H7 (cell line): ENCODE data around the gene ACTR1A. TPM values are rescaled to one million over a fixed set of nuclear protein-coding genes. Genes with fewer than 3 reads are reported as not detected.
"Not testable (repeated sequence)": the region's sequence is repeated elsewhere in the genome, so short reads cannot be mapped to it uniquely, and the experiment has no call there.

Source experiments
- DNase-seq: peaks from one replicate; pipeline ENCODE4 v3.0.0; 2012
- H3K27me3 ChIP-seq: 2 replicates; pipeline ENCODE4 v1.6.0; 2011; ENCODE audit warnings: mild to moderate bottlenecking, low read length; ENCODE audit not compliant: control insufficient read depth, insufficient read depth
- H3K36me3 ChIP-seq: replicated peaks from 2 replicates; pipeline ENCODE4 v1.5.1; 2011; ENCODE audit warnings: low read length; ENCODE audit not compliant: control insufficient read depth, insufficient read depth
- H3K4me3 ChIP-seq: 2 replicates; pipeline ENCODE4 v1.5.1; 2011; ENCODE audit warnings: low read depth, mild to moderate bottlenecking, control low read depth, low read length, moderate library complexity; ENCODE audit not compliant: insufficient read depth
- total RNA-seq: library from RNA; depleted of rRNA; stranded (reverse); fragments of >200 nt; shearing (Covaris generic); gene quantifications from 2 replicates; pipeline ENCODE4 v1.2.3, GENCODE V29; 2014

Gene ACTR1A
- total RNA-seq, 1 experiment from 2014 or later, result 180 TPM

DNA sequence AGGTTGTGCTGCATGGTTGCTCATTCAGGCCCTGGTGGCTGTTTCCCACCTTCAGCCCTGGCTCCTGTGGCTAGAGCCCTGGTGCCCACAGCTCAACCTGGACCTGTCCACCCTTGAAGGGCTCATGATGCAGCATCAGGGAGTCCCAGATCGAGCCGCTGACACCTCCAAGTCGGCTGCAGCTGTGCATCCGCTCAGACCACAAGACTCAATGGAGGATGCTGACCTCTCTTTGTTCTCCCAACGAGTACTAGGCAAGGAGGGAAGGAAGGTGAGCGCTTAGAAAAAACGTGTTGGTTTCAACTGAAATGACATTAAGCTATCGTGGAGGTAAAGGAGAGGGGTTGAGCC is 41.7 kb downstream of the ACTR1A start:
- Histone ChIP-seq H3K27me3 (peaks cover 2% of the 10 kb centered on the region; the same call in 1 of the 2 replicates), H3K36me3 (0 out of 2 replicates have a peak, but pooled peaks cover 1% of the 10 kb centered on the region), H3K4me3 (peak overlapping the region; percentile 23; the same call in 1 of the 2 replicates)
- DNase-seq, result no peak

DNA sequence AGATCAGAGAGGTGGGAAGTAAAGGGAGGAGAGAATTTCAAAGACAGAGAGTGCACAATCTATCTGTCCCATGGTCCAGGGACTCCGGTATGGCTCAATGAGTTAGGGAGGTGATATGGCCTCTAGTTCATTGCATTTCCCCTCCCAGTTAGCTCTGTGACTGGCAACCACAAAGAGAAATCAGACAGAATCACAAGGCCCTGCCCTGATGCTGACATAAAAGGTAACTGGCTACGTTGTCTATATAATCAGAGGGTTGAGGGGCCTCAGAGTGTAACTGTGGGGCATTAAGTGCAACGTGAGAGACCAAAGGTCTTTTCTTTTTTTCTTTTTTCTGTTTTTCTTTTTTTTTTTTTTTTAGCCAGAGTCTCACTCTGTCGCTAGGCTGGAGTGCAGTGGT is 43.9 kb downstream of the ACTR1A start:
- DNase-seq, result no peak
- peaks cover 2% of the 10 kb centered on the region; the same call in 1 of the 2 replicates for H3K27me3 ChIP-seq
- peaks cover 3% of the 10 kb centered on the region for H3K36me3 ChIP-seq
- no peak overlapping the region for H3K4me3 ChIP-seq

DNA sequence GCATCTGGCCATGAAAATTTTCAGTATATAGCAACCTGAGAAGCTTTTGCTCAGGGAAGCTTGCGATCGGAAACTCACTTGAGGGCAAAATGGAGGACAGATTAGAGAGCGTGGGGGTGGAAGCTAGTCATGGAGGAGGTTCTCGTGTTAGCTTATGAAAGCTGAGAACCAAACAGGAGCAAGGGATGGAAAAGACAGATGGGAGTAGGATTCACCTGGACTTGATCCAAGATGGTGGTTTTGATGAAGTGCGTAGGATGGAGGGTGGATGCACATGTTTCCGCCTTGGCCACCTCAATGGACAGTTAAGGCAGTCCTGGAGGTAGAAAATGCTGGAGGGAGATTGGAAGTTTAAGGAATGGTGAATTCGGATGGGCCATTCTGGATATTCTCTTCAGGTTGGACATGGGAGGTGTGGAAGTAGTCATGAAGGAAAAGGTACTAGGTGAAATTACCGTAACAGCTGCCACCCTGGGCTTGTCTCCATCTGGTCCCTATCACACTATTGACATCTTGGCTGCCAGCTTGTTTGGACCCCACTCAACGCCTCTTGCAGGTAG is 44.8 kb downstream of the ACTR1A start:
- Histone ChIP-seq H3K4me3 (no peak overlapping the region), H3K36me3 (peaks cover 5% of the 10 kb centered on the region), H3K27me3 (peaks cover under 1% of the 10 kb centered on the region; the same call in 1 of the 2 replicates)
- DNase-seq, result no peak

DNA sequence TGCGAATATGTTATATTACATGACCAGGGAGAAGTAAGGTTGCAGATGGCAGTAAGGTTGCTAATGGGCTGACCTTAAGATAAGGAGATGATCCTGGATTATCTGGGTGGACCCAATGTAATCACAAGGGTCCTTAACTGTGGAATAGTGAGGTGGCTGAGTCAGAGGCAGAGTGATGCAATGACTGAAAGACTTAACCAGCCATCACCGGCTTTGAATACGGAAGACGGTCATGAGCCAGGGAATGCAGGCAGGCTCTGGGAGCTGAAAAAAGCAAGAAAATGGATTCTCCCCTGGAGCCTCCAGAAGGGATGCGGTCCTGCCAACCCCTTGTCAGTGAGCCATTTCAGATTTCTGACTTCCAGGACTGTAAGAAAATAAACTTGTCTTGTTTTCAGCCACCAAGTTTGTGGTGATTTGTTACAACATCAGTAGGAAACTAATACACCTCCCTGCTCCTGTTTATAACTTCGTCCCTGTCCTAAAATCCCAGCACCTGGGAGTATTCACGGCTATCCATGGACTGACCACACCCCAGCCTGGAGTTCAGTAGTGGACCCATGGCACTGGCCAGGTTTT is 46.5 kb downstream of the ACTR1A start:
- Histone ChIP-seq H3K27me3 (no peaks in the 10 kb centered on the region; the same call in 1 of the 2 replicates), H3K4me3 (no peak overlapping the region), H3K36me3 (peaks cover 7% of the 10 kb centered on the region)
- no peak for DNase-seq

DNA sequence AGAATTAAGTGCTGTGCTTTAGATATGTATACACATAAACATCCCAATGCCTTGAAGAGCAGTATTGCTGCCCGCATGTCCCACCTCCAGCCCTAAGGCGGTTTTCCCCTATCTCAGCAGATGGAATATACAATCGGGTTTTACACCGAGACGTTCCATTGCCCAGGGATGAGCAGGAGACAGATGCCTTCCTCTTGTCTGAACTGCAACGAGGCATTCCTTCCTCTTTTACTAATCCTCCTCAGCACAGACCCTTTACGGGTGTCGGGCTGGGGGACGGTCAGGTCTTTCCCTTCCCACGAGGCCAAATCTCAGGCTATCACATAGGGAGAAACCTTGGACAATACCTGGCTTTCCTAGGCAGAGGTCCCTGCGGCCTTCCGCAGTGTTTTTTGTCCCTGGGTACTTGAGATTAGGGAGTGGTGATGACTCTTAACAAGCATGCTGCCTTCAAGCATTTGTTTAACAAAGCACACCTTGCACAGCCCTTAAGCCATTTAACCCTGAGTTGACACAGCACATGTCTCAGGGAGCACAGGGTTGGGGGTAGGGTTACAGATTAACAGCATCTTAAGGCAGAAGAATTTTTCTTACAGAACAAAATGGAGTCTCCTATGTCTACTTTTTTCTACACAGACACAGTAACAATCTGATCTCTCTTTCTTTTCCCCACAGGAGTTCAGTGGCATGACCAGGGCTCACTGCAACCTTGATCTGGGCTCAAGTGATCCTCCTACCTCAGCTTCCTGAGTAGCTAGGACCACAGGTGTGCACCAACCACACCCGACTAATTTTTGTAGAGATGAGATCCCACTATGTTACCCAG is 47.6 kb downstream of the ACTR1A start:
- H3K27me3 ChIP-seq, DNase-seq, H3K4me3 ChIP-seq: not testable (repeated sequence)

DNA sequence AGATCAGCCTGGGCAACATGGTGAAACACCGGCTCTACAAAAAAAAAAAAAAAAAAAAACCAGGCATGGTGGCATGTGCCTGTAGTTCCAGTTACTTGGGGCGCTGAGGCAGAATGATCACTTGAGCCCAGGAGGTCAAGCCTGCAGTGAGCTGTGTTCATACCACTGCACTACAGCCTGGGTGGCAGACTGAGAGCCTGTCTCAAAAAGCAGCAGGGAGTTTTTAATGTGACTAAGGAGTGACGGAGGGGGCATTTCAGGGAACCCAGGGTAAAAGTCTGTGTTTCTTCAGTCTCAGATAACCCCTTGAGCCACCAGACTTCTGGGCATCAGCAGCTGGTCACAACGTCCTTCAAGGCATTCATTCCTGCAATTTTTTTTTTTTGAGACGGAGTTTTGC is 49.0 kb downstream of the ACTR1A start:
- DNase-seq, result no peak
- H3K4me3 ChIP-seq, result no peak overlapping the region
- peaks cover 7% of the 10 kb centered on the region for H3K36me3 ChIP-seq
- no peaks in the 10 kb centered on the region; the same call in 1 of the 2 replicates for H3K27me3 ChIP-seq

More for the DNA sequence above, 47.6 kb downstream of the ACTR1A start:
- not testable (repeated sequence) for H3K36me3 ChIP-seq

DNA sequence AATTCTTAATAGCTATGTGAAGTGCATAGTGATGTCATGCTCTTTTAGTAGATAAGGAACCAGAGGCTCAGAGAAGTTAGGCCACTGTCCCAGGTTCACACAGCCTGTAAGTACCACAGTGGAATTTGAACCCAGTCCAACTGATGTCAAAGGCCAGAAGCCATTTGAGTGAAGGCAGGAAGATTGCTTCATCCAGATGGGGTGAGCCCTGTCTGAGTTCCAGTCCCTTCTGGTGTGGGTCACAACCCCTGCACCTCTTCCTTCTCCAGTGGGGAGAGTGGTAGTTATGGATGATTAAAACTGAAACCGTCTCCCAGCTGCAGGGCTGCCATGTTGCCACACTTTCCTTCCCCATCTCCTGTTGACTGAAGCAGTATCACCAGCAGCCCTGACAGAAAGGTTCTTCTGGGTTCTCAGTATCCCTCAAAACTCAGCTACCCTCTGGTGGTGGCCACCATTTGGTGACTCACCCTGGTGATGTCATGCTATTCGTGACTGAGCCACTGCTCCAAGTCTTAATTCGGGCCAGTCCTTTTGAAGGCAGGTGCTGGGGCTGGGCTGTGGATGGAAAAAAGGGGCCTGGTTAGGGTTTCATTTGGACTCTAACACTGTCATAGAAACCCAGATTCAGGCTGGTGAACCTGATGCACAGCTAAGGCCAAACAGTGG is 49.7 kb downstream of the ACTR1A start:
- no peaks in the 10 kb centered on the region; the same call in 1 of the 2 replicates for H3K27me3 ChIP-seq
- no peak overlapping the region for H3K4me3 ChIP-seq
- peaks cover 7% of the 10 kb centered on the region for H3K36me3 ChIP-seq
- no peak for DNase-seq

DNA sequence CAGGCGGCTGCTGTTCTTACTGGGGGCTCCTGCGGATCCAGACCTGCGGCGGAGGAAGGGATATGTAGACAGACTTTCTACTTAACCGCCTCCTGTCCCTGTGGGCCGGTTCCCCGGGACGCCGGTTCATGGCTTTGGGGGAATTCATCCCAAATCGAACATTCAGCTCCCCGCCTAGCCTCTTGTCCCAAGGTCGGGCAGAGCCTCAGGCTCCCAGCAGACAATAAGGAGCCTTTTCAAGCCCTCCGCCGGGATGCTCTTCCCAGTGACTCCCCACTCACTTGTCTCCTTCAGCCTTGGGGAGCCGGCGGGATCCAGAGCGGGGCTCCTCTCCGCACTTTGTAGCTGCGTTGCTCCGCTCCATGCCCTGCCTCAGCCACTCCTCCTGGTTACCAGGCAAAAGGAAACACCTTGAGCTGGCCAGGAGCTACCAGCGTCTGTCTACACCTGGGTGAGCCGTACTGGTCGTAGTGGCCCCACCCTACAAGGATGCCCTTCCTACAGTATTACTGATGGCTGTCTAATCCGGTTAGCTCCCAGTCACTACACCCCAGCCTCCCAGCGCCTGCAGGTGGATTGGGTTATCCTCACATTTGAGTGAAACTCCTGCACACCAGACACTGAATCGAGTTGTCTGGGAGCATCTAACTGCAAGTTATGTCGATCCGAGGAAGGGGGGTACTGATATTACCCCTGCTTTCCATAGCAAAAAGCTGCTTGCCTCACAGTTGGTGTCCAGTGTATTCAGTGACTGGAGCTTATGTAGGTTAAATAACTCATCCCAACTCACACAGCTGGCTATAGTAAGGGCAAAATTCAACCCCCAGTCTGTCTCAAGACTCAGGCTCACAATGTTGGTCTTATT is 51.2 kb downstream of the ACTR1A start, which contains the start of gene C10orf95:
TSS of gene C10orf95 (minus strand) at position 439 of the 865 bp plus-strand sequence. CDS start 450 bp downstream, outside the sequence.
- DNase-seq, result no peak
- Histone ChIP-seq H3K36me3 (peaks cover 6% of the 10 kb centered on the region), H3K4me3 (peak within 1 kb of the TSS; percentile 72), H3K27me3 (no peaks in the 10 kb centered on the region; the same call in 1 of the 2 replicates)

DNA sequence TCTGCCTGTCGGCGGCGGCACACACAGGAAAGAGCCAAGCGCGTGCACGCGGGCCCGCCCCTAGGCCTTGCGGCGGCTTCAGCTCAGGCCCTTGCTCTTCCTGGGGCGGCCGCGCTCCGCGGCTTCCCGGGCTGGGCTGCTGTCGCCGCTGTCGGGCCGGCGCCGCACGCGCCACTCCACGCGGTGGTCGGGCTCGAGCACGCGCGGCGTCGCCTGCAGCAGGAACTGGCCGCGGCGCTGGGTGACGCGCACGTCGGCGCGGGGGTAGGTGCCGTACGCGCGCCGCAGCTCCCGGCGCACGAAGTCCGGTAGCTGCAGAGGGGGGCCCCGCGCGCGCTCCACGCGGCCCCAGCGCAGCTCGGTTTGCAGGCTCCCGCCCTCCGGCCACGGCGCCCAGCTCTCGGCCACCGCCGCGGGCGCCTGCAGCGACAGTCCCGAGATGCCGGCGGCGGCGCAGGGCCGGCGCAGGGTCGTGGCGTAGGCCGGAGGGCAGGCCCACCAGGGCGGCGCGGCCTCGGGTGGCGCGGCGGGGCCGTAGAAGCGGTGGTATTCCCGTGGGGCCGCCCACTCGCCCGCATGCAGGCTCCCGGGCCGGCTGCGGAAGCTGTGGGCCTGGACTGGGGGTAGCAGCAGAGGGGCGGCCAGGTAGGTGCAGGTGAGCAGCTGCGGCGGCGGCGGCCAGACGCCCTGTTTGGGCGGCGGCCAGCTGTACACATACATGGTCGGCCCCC is 52.0 kb downstream of the ACTR1A start:
- Histone ChIP-seq H3K36me3 (peaks cover 6% of the 10 kb centered on the region), H3K27me3 (no peaks in the 10 kb centered on the region; the same call in 1 of the 2 replicates), H3K4me3 (peak overlapping the region; percentile 72)
- peak; percentile 91 for DNase-seq

DNA sequence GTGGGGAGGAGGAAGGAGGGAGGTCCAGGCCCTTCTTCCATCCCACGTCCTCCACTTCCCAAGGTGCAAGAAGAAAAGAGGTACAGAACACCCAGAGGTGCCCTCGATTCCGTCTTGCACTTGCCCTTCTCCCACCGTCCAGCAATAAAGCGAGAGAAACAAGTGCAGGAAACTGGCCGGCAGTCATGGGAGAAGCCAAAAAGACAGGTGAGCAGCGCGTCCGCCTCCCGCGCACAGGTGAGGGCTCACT is 52.5 kb downstream of the ACTR1A start:
- Histone ChIP-seq H3K36me3 (peaks cover 5% of the 10 kb centered on the region), H3K4me3 (peak overlapping the region; percentile 72)

DNA sequence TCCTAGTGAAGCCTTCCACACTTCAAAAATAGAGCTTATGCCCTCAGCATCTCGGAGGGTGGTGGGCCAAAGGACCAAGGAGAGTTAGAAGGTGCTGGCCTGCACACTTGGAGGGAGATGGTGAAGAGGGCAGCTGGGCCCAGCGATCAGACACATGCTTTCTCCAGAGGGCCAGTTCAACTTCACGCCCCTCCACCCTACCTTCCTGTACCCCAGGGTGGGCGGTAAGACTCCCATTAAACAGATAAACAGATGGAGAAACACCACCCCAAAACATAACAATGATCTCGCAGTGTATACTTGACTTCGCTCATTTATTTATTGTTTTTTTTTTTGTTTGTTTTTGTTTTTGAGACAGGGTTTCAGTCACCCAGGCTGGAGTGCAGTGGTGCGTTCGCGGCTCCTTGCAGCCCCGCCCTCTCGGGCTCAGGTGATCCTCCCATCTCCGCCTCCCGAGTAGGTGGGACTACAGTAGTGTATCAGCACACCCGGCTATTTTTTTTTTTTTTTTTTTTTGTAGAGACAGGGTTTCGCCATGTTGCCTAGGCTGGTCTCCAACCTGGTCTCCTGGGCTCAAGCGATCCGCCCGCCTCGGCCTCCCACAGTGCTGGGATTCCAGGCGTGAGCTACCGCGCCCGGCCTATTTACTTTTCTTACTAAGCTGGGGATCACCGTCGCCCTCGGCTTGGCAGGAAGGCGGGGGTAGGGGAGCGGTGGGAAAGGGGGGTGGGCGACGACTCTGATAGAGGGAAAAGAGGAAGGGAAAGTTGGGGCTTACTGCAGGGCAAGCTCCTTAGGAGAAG is 53.0 kb downstream of the ACTR1A start:
- Histone ChIP-seq H3K27me3 (no peaks in the 10 kb centered on the region; the same call in 1 of the 2 replicates), H3K4me3 (peak overlapping the region; percentile 72), H3K36me3 (peaks cover 5% of the 10 kb centered on the region)
- DNase-seq, result peak; percentile 76

More for the DNA sequence above, 52.5 kb downstream of the ACTR1A start:
- no peak for DNase-seq
- no peaks in the 10 kb centered on the region; the same call in 1 of the 2 replicates for H3K27me3 ChIP-seq

DNA sequence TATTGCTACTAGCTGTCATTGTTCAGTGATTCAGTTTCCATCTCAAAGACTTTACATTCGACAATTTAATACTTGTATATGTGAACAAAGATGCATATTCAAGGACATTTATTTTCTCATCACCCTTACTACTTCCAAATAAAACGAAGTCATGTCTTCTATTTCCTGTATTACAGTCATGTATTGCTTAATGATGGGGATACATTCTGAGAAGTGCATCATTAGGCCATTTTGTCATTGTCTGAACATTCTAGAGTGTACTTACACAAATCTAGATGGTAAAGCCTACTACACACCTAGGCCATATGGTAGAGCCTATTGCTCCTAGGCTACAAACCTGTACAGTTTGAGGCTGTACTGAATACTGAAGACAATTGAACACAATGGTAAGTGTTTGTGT is 57.7 kb downstream of the ACTR1A start:
- H3K27me3 ChIP-seq, result no peaks in the 10 kb centered on the region
- H3K4me3 ChIP-seq, result no peak overlapping the region
- DNase-seq, result no peak
- no peaks in the 10 kb centered on the region for H3K36me3 ChIP-seq

DNA sequence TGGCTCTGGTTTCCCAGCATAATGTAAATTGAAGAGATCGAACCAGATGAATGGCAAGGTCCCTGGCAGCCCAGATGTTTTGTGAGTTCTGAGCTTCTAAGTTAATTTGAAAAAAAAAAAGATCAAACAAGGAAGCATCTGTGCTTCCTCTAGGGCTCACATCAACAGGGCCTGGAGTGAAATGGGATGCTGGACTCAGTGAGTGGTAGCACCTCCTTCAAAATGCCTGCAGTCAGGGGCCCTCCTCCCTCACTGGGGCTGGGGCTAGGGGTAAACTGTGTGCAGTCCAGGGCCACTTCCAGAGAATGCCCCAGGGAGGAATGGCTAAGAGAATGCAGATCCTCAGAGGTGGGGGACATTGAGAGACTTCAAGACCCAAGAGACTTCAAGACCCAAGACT is 64.1 kb downstream of the ACTR1A start:
- Histone ChIP-seq H3K36me3 (no peaks in the 10 kb centered on the region), H3K27me3 (peaks cover 31% of the 10 kb centered on the region), H3K4me3 (no peak overlapping the region)
- no peak for DNase-seq
